HepG2 (cell line): Measurements from ENCODE around the gene XAB2. TPM values are rescaled to one million over a fixed set of nuclear protein-coding genes. Genes with fewer than 3 reads are reported as not detected.

Source experiments
- ATAC-seq: fragments of 200-7000 bp; cut with Tn5 transposase; 3 replicates; pipeline ENCODE4 v1.9.1; 2020; ENCODE audit warnings: mild to moderate bottlenecking, moderate library complexity
- BruUV-seq: library from RNA; stranded (reverse); fragments of 400-500 nt; replicated peaks from 2 replicates; lab custom pipeline; 2021; lab: Mats Ljungman, UMichigan
- CTCF ChIA-PET: fragments of 300-600 bp; formaldehyde crosslinking; extraction: SDS; loops from one replicate; lab custom pipeline; 2021; ENCODE audit warnings: low total read pairs, inconsistent platforms, low intra/inter-chr PET ratio; lab: Yijun Ruan, JAX
- POLR2A ChIA-PET: fragments of 350-600 bp; sonication (Branson Sonifier 250); formaldehyde crosslinking; loops from one replicate; lab custom pipeline; 2020; ENCODE audit warnings: antibody characterized with exemption, inconsistent platforms; lab: Yijun Ruan, JAX
- DNase-seq: peaks from one replicate; pipeline ENCODE4 v3.0.0-alpha.2; 2015; ENCODE audit warnings: low spot score
- FAIRE-seq: peaks from 3 replicates; lab custom pipeline; 2011; peaks lifted over from hg19 to GRCh38; lab: Jason Lieb, UNC
- H2AFZ ChIP-seq: one replicate; pipeline ENCODE4 v1.6.1; 2011; ENCODE audit warnings: low read length, inconsistent platforms
- H3K27ac ChIP-seq: fragments of 300-600 bp; 3 replicates; pipeline ENCODE4 v1.8.0; 2011; ENCODE audit warnings: mixed run types, mild to moderate bottlenecking, mixed read lengths, low read length, inconsistent platforms; ENCODE audit not compliant: insufficient read depth; ENCODE audit errors: extremely low read length
- H3K27me3 ChIP-seq, 2 experiments: fragments of 200-600 bp in 1 of 2; 2 replicates in 1 of 2; 3 replicates in 1 of 2; pipeline versions ENCODE4 v1.6.0 to v1.8.0; 2011; ENCODE audit warnings: low read length in 2 of 2, mild to moderate bottlenecking in 2 of 2, moderate library complexity in 2 of 2, inconsistent platforms in 1 of 2; ENCODE audit not compliant: insufficient read depth in 2 of 2, control insufficient read depth in 1 of 2
- H3K36me3 ChIP-seq, 2 experiments: fragments of 200-600 bp in 1 of 2; replicated peaks in 1 of 2; 2 replicates in 1 of 2; 3 replicates in 1 of 2; pipeline versions ENCODE4 v1.5.1 to v1.8.0; 2011; ENCODE audit warnings: low read length in 2 of 2, inconsistent platforms in 1 of 2; ENCODE audit not compliant: insufficient read depth in 2 of 2, control insufficient read depth in 1 of 2
- H3K4me1 ChIP-seq: 2 replicates; pipeline ENCODE4 v1.5.1; 2012; ENCODE audit warnings: low read length, inconsistent platforms; ENCODE audit not compliant: insufficient read depth
- H3K4me2 ChIP-seq: 2 replicates; pipeline ENCODE4 v1.6.0; 2011; ENCODE audit warnings: low read depth, low read length, inconsistent platforms
- H3K4me3 ChIP-seq, 3 experiments: fragments of 200-600 bp in 1 of 3; sonication (generic), shearing (Covaris generic) in 1 of 3; replicated peaks in 1 of 3; 2 replicates each; pipeline ENCODE4 v1.5.1; 2011 to 2016; ENCODE audit warnings: low read length in 3 of 3, inconsistent platforms in 2 of 3, low read depth in 2 of 3, mild to moderate bottlenecking in 2 of 3, control low read depth in 1 of 3, mixed read lengths in 1 of 3; ENCODE audit not compliant: insufficient read depth in 1 of 3
- H3K79me2 ChIP-seq: one replicate; pipeline ENCODE4 v1.6.1; 2011; ENCODE audit warnings: low read length, inconsistent platforms; ENCODE audit not compliant: insufficient read depth
- H3K9ac ChIP-seq: 2 replicates; pipeline ENCODE4 v1.6.0; 2011; ENCODE audit warnings: mild to moderate bottlenecking, low read depth, low read length, inconsistent platforms; ENCODE audit not compliant: insufficient read depth
- H3K9me3 ChIP-seq: 2 replicates; pipeline ENCODE4 v1.5.1; 2012; ENCODE audit warnings: mild to moderate bottlenecking, low read length
- H4K20me1 ChIP-seq: 2 replicates; pipeline ENCODE4 v1.6.0; 2011; ENCODE audit warnings: inconsistent platforms, mild to moderate bottlenecking, low read length, moderate library complexity; ENCODE audit not compliant: insufficient read depth
- AHDC1 ChIP-seq: sonication (generic); formaldehyde crosslinking; IDR thresholded peaks from 2 replicates; pipeline ENCODE4 v1.5.1; 2020; ENCODE audit warnings: mild to moderate bottlenecking, missing genetic modification reagents, borderline replicate concordance
- DBP ChIP-seq: sonication (generic); formaldehyde crosslinking; IDR thresholded peaks from 2 replicates; pipeline ENCODE4 v1.4.0; 2020; ENCODE audit warnings: missing genetic modification reagents; ENCODE audit errors: not compliant biosample characterization
- HNRNPL ChIP-seq: fragments of 200-400 bp; formaldehyde crosslinking; IDR thresholded peaks from 2 replicates; pipeline ENCODE4 v1.6.1; 2017; ENCODE audit warnings: mild to moderate bottlenecking, low read depth, low read length
- NFYC ChIP-seq: IDR thresholded peaks from 2 replicates; pipeline ENCODE4 v1.6.1; 2016; ENCODE audit warnings: missing genetic modification reagents, missing compliant biosample characterization
- NR2F1 ChIP-seq, 2 experiments: fragments of 450-650 bp in 1 of 2; formaldehyde crosslinking in 1 of 2; IDR thresholded peaks; 2 replicates each; pipeline versions ENCODE4 v1.5.0 to v1.6.1; 2016 to 2020; ENCODE audit warnings: mild to moderate bottlenecking in 1 of 2, missing compliant biosample characterization in 1 of 2, missing genetic modification reagents in 1 of 2, moderate library complexity in 1 of 2
- POGZ ChIP-seq: sonication (generic); formaldehyde crosslinking; IDR thresholded peaks from 2 replicates; pipeline ENCODE4 v1.4.0; 2020; ENCODE audit warnings: mild to moderate bottlenecking, missing genetic modification reagents
- TEF ChIP-seq: sonication (generic); formaldehyde crosslinking; IDR thresholded peaks from 2 replicates; pipeline ENCODE4 v1.5.0; 2020; ENCODE audit warnings: missing genetic modification reagents
- ZBTB44 ChIP-seq: sonication (generic); formaldehyde crosslinking; IDR thresholded peaks from 2 replicates; pipeline ENCODE4 v1.4.0; 2020; ENCODE audit warnings: missing genetic modification reagents
- ZMYM2 ChIP-seq: sonication (generic); formaldehyde crosslinking; IDR thresholded peaks from 2 replicates; pipeline ENCODE4 v1.8.0; 2022; ENCODE audit warnings: mild to moderate bottlenecking, missing genetic modification reagents
- ZNF770 ChIP-seq: sonication (generic); formaldehyde crosslinking; IDR thresholded peaks from 2 replicates; pipeline ENCODE4 v1.5.0; 2020; ENCODE audit warnings: mild to moderate bottlenecking, missing genetic modification reagents
- ZNF772 ChIP-seq: sonication (generic); formaldehyde crosslinking; IDR thresholded peaks from 2 replicates; pipeline ENCODE4 v1.5.0; 2020; ENCODE audit warnings: mild to moderate bottlenecking, missing genetic modification reagents
- ZSCAN31 ChIP-seq: sonication (generic); formaldehyde crosslinking; IDR thresholded peaks from 2 replicates; pipeline ENCODE4 v1.5.0; 2020; ENCODE audit warnings: low read depth, mild to moderate bottlenecking, missing genetic modification reagents
- WGBS: methylation state at CpG from one replicate; pipeline ENCODE4 v1.1.6; 2017; ENCODE audit warnings: low lambda C conversion rate; 5-methylcytosine and 5-hydroxymethylcytosine counted together
- in situ Hi-C: cut with HindIII; loops from 2 replicates; pipeline ENCODE4 v1.10.0; 2017; ENCODE audit warnings: low pct_unique_long_range_greater_than_20kb; ENCODE audit not compliant: extremely low pct_ligation_motif_present
- intact Hi-C: fragments of 100-400 bp; cut with micrococcal nuclease; formaldehyde crosslinking; loops from one replicate; pipeline ENCODE4 v1.10.0; 2022; ENCODE audit not compliant: unreplicated experiment
- polyA plus RNA-seq, 8 experiments: library from polyadenylated mRNA; depleted of rRNA in 3 of 8; stranded (reverse) in 7 of 8; unstranded in 1 of 8; fragments of >200 nt; fragmentation: Illumina TruSeq in 4 of 8; extraction: Trizol in 4 of 8; gene quantifications; 2 replicates each; pipeline versions ENCODE4 v1.2.1 to v1.2.3, GENCODE V29; 2011 to 2016; ENCODE audit warnings: low read depth in 4 of 8, missing spikeins in 1 of 8, mixed read lengths in 1 of 8; ENCODE audit not compliant: insufficient read depth in 1 of 8
- total RNA-seq, 5 experiments: library from RNA; depleted of rRNA; stranded (reverse); fragments of >200 nt; fragmentation: Illumina TruSeq; extraction: Trizol; gene quantifications; 2 replicates each; pipeline ENCODE4 v1.2.3, GENCODE V29; 2016; ENCODE audit warnings: low read depth in 1 of 5

The XAB2 gene
- total and polyA plus RNA-seq, 2 of the 13 experiments (the other 11 are each of a cell fraction or from before 2014, with no cell fraction given), result 6.2 to 23.9 TPM

- no peak for TF ChIP-seq NR2F1 (CRISPR knock-in tag; IDR thresholded peaks at IDR 0.05)
- TF ChIP-seq TEF (CRISPR knock-in tag), result no peak
These were observed 50.2 kb downstream of the XAB2 start (continued) for GRCh38 chr19:7579182-7579581.

- 37% methylated on average over 6 of the region's 6 CpGs for WGBS
- H3K27ac ChIP-seq, result no peak overlapping the region
- no peak overlapping the region for H3K4me2 ChIP-seq
- no peaks in the 10 kb centered on the region for H3K36me3 ChIP-seq
- H3K27me3 ChIP-seq, result peaks cover 2 to 20% of the 10 kb centered on the region in 2 experiments; a peak in 2 of 5 replicates
- no peak for DNase-seq
- H3K9ac ChIP-seq, result no peak overlapping the region
- H2AFZ ChIP-seq, result no peak overlapping the region
- BruUV-seq, result no TSS peak
- POLR2A ChIA-PET, result no interaction called here
- no peak overlapping the region for H3K4me3 ChIP-seq
- H3K9me3 ChIP-seq, result no peaks in the 10 kb centered on the region
- intact Hi-C loops, result no loop called here
- no peaks in the 10 kb centered on the region for H4K20me1 ChIP-seq
- no peaks in the 10 kb centered on the region for H3K79me2 ChIP-seq
- no peak for FAIRE-seq
- H3K4me1 ChIP-seq, result no peaks in the 10 kb centered on the region
- no peak for ATAC-seq
- in situ Hi-C loops, result no loop called here
- CTCF ChIA-PET, result no interaction called here
- TF ChIP-seq ZBTB44 (CRISPR knock-in tag) (no peak), ZSCAN31 (CRISPR knock-in tag) (no peak), ZNF772 (CRISPR knock-in tag) (no peak), AHDC1 (CRISPR knock-in tag) (no peak), ZMYM2 (CRISPR knock-in tag) (no peak), NFYC (CRISPR knock-in tag) (no peak), HNRNPL (no peak), POGZ (no peak), ZNF770 (CRISPR knock-in tag) (no peak), DBP (CRISPR knock-in tag) (no peak)
These were observed 51.2 kb downstream of the XAB2 start for GRCh38 chr19:7578127-7578526.
